NB4 (cell line): ENCODE data around the gene KRTAP4-3.

Experiments used
- MYC ChIP-seq: IDR thresholded peaks from 2 replicates; pipeline ENCODE4 v1.6.1; 2011; ENCODE audit warnings: low read depth, low read length
- POLR2A ChIP-seq: IDR thresholded peaks from 2 replicates; pipeline ENCODE4 v1.6.1; 2011; ENCODE audit warnings: mild to moderate bottlenecking; ENCODE audit not compliant: insufficient read length; ENCODE audit errors: extremely low read depth
- TF ChIP-seq, protein P1 (sequence below): IDR thresholded peaks from one replicate; pipeline ENCODE4 v1.5.1; 2012; ENCODE audit warnings: low read depth, low read length
- TF ChIP-seq, protein P2 (sequence below): IDR thresholded peaks from 2 replicates; pipeline ENCODE4 v1.6.1; 2011; ENCODE audit warnings: low read depth, low read length

DNA sequence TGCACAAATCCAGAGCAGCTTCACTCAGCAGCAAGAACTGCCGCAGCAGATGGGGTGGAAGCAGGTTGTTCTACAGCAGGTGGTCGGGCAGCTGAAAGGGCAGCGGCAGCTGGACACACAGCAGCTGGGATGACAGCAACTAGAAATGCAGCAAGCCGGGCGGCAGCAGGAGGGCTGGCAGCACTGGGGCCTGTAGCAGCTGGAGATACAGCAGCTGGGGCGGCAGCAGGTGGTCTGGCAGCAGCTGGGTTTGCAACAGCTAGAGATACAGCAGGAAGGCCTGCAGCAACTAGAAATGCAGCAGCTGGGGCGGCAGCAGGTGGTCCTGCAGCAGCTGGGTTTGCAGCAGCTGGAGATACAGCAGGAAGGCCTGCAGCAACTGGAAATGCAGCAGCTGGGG lies 460 bp downstream of the KRTAP4-3 start:
- TF ChIP-seq, protein P1, sequence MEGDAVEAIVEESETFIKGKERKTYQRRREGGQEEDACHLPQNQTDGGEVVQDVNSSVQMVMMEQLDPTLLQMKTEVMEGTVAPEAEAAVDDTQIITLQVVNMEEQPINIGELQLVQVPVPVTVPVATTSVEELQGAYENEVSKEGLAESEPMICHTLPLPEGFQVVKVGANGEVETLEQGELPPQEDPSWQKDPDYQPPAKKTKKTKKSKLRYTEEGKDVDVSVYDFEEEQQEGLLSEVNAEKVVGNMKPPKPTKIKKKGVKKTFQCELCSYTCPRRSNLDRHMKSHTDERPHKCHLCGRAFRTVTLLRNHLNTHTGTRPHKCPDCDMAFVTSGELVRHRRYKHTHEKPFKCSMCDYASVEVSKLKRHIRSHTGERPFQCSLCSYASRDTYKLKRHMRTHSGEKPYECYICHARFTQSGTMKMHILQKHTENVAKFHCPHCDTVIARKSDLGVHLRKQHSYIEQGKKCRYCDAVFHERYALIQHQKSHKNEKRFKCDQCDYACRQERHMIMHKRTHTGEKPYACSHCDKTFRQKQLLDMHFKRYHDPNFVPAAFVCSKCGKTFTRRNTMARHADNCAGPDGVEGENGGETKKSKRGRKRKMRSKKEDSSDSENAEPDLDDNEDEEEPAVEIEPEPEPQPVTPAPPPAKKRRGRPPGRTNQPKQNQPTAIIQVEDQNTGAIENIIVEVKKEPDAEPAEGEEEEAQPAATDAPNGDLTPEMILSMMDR = no peak
- no peak for TF ChIP-seq POLR2A
- TF ChIP-seq, protein P2, sequence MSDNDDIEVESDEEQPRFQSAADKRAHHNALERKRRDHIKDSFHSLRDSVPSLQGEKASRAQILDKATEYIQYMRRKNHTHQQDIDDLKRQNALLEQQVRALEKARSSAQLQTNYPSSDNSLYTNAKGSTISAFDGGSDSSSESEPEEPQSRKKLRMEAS = no peak
- TF ChIP-seq MYC = no peak
